Measurements from ENCODE around the gene COL18A1. TPM values are rescaled to one million over a fixed set of nuclear protein-coding genes. Genes with fewer than 3 reads are reported as not detected.

COL18A1 gene
- polyA plus RNA-seq, 1 of the 3 experiments (the other 2 are of a cell fraction): 118 TPM

DNA sequence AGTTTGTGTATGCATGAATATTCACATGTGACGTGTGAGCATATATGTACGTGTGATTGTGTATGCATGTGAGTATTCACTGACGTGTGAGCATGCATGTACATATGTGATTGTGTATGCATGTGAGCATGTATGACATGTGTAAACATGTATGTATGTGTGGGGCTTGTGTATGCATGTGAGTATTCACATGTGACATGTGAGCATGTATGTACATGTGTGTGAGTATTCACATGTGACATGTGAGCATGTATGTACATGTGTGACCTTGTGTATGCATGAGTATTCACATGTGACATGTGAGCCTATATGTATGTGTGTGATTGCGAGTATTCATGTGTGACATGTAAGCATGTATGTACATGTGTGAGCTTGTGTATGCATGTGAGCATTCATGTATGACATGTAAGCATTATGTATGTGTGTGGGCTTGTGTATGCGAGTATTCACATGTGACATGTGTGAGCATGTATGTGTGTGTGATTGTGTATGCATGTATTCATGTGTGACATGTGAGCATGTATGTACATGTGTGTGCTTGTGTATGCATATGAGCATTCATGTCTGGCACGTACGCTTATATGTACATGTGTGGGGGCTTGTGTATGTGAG is 47.8 kb downstream of the COL18A1 start:
- no peak for DNase-seq
- POLR2A ChIA-PET: no interaction called here
- no peak overlapping the region for H3K4me3 ChIP-seq (ENCODE audit: low read depth in 2 of 2, low read length in 1 of 2)
- H3F3A ChIP-seq (replicated peaks; ENCODE audit: insufficient read depth): peaks cover 18% of the 10 kb centered on the region
- TF ChIP-seq TEAD4 (IDR thresholded peaks at IDR 0.05; ENCODE audit: borderline replicate concordance, insufficient read depth) (no peak), NFIC (IDR thresholded peaks at IDR 0.05; ENCODE audit: borderline replicate concordance) (no peak), RAD21 (IDR thresholded peaks at IDR 0.05; ENCODE audit: low read length) (no peak), ELF1 (IDR thresholded peaks at IDR 0.05) (no peak), POLR2AphosphoS5 (IDR thresholded peaks at IDR 0.05; ENCODE audit: low read depth, low read length) (no peak), CHD2 (IDR thresholded peaks at IDR 0.05; ENCODE audit: low read length, partially characterized antibody) (no peak), GABPA (IDR thresholded peaks at IDR 0.05; ENCODE audit: low read depth) (no peak), RXRA (IDR thresholded peaks at IDR 0.05; ENCODE audit: borderline replicate concordance, low read depth) (no peak), YY1 (IDR thresholded peaks at IDR 0.05; ENCODE audit: low read depth) (no peak), FOXJ3 (CRISPR knock-in tag; IDR thresholded peaks at IDR 0.05) (no peak), RCOR1 (IDR thresholded peaks at IDR 0.05; ENCODE audit: low read length) (no peak), TCF12 (IDR thresholded peaks at IDR 0.05) (no peak), GATA2 (CRISPR knock-in tag; IDR thresholded peaks at IDR 0.05) (no peak), MEF2A (IDR thresholded peaks at IDR 0.05; ENCODE audit: borderline replicate concordance, low read depth) (no peak), SMC3 (IDR thresholded peaks at IDR 0.05; ENCODE audit: low read depth, low read length) (no peak), EZH2phosphoT487 (IDR thresholded peaks at IDR 0.05; ENCODE audit: borderline replicate concordance, low read depth) (no peak)
- TF ChIP-seq, protein P1, sequence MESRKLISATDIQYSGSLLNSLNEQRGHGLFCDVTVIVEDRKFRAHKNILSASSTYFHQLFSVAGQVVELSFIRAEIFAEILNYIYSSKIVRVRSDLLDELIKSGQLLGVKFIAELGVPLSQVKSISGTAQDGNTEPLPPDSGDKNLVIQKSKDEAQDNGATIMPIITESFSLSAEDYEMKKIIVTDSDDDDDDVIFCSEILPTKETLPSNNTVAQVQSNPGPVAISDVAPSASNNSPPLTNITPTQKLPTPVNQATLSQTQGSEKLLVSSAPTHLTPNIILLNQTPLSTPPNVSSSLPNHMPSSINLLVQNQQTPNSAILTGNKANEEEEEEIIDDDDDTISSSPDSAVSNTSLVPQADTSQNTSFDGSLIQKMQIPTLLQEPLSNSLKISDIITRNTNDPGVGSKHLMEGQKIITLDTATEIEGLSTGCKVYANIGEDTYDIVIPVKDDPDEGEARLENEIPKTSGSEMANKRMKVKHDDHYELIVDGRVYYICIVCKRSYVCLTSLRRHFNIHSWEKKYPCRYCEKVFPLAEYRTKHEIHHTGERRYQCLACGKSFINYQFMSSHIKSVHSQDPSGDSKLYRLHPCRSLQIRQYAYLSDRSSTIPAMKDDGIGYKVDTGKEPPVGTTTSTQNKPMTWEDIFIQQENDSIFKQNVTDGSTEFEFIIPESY (IDR thresholded peaks at IDR 0.05; ENCODE audit: borderline replicate concordance, low read depth): no peak
- TF ChIP-seq, protein P2, sequence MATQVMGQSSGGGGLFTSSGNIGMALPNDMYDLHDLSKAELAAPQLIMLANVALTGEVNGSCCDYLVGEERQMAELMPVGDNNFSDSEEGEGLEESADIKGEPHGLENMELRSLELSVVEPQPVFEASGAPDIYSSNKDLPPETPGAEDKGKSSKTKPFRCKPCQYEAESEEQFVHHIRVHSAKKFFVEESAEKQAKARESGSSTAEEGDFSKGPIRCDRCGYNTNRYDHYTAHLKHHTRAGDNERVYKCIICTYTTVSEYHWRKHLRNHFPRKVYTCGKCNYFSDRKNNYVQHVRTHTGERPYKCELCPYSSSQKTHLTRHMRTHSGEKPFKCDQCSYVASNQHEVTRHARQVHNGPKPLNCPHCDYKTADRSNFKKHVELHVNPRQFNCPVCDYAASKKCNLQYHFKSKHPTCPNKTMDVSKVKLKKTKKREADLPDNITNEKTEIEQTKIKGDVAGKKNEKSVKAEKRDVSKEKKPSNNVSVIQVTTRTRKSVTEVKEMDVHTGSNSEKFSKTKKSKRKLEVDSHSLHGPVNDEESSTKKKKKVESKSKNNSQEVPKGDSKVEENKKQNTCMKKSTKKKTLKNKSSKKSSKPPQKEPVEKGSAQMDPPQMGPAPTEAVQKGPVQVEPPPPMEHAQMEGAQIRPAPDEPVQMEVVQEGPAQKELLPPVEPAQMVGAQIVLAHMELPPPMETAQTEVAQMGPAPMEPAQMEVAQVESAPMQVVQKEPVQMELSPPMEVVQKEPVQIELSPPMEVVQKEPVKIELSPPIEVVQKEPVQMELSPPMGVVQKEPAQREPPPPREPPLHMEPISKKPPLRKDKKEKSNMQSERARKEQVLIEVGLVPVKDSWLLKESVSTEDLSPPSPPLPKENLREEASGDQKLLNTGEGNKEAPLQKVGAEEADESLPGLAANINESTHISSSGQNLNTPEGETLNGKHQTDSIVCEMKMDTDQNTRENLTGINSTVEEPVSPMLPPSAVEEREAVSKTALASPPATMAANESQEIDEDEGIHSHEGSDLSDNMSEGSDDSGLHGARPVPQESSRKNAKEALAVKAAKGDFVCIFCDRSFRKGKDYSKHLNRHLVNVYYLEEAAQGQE (IDR thresholded peaks at IDR 0.05; ENCODE audit: low read depth, low read length): no peak
- TF ChIP-seq, protein P3, sequence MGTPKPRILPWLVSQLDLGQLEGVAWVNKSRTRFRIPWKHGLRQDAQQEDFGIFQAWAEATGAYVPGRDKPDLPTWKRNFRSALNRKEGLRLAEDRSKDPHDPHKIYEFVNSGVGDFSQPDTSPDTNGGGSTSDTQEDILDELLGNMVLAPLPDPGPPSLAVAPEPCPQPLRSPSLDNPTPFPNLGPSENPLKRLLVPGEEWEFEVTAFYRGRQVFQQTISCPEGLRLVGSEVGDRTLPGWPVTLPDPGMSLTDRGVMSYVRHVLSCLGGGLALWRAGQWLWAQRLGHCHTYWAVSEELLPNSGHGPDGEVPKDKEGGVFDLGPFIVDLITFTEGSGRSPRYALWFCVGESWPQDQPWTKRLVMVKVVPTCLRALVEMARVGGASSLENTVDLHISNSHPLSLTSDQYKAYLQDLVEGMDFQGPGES (IDR thresholded peaks at IDR 0.05; ENCODE audit: low read depth, low read length): no peak
- TF ChIP-seq, protein P4, sequence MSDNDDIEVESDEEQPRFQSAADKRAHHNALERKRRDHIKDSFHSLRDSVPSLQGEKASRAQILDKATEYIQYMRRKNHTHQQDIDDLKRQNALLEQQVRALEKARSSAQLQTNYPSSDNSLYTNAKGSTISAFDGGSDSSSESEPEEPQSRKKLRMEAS (IDR thresholded peaks at IDR 0.05; ENCODE audit: low read depth): no peak
- 89% methylated on average over 7 of the region's 7 CpGs for WGBS (ENCODE audit: low lambda C conversion rate)
- H3K9me3 ChIP-seq: no peaks in the 10 kb centered on the region
- no peaks in the 10 kb centered on the region for H3K9me2 ChIP-seq
- H3K36me3 ChIP-seq (replicated peaks in 1 of 2; ENCODE audit: control insufficient read depth in 1 of 2, insufficient read depth in 2 of 2, low read length in 1 of 2): peaks cover 0 to 8% of the 10 kb centered on the region in 2 experiments
- CTCF ChIA-PET: interaction anchor here (0.8 to 1.9 kb wide), 5 partner anchors 11 to 312 kb away, joined by 3 to 6 read pairs (median 5); no protein-coding TSS in a partner anchor
- H3K4me1 ChIP-seq (ENCODE audit: control insufficient read depth in 1 of 2, insufficient read depth in 2 of 2, low read depth in 1 of 2, low read length in 1 of 2): peaks cover 0 to 17% of the 10 kb centered on the region in 2 experiments; a peak in 1 of 4 replicates
- H3K27me3 ChIP-seq (ENCODE audit: insufficient read depth): no peaks in the 10 kb centered on the region
- H3K27ac ChIP-seq (ENCODE audit: low read depth in 2 of 2, low read length in 1 of 2): no peak overlapping the region
- no peak overlapping the region for H2AFZ ChIP-seq (ENCODE audit: low read depth)
- H3K4me2 ChIP-seq: no peak overlapping the region
- H4K20me1 ChIP-seq (ENCODE audit: insufficient read depth): peaks cover 87% of the 10 kb centered on the region
- H3K9ac ChIP-seq: no peak overlapping the region
- H3K79me2 ChIP-seq (ENCODE audit: insufficient read depth): peaks cover 71% of the 10 kb centered on the region
